ENCODE measurements around the gene NR1H2.
"Not testable (repeated sequence)": the region's sequence is repeated elsewhere in the genome, so short reads cannot be mapped to it uniquely, and the experiment has no call there.

Gene NR1H2

DNA sequence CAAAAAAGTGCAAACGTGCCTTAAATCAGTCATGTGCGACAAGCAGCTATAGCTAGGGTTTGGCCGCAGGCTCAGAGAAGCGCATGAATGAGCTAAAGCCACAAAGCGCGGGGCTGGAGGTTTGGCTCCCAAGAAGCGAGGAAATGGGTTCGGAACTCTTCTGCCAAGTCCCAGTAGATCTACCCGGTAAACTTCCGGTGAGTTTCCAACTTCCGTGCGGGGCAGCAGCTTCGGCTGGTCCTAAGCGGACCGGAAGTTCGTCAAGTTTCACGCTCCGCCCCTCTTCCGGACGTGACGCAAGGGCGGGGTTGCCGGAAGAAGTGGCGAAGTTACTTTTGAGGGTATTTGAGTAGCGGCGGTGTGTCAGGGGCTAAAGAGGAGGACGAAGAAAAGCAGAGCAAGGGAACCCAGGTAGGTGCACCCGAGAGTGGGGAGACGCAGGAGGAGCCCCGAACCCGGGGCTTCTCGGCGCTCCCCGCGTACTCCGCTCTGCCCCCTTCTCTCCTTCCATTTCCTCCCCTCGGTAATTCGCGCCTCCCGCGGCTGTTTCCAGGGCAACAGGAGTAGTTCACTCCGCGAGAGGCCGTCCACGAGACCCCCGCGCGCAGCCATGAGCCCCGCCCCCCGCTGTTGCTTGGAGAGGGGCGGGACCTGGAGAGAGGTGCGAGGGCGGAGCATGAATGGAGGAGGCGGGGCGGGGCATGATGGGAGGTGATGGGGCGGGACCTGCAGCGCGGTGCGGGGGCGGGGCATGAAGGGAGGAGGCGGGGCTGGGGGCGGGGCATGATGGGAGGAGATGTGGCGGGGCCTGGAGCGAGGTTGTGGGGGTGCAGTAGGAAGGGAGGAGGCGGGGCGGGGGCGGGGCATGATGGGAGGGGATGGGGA lies at the start of gene NR1H2:
Gene NR1H2, plus strand, starts transcription at position 292 of the 885 bp plus-strand sequence. CDS start 1,149 bp downstream, outside the sequence.
- TF ChIP-seq, protein P1, sequence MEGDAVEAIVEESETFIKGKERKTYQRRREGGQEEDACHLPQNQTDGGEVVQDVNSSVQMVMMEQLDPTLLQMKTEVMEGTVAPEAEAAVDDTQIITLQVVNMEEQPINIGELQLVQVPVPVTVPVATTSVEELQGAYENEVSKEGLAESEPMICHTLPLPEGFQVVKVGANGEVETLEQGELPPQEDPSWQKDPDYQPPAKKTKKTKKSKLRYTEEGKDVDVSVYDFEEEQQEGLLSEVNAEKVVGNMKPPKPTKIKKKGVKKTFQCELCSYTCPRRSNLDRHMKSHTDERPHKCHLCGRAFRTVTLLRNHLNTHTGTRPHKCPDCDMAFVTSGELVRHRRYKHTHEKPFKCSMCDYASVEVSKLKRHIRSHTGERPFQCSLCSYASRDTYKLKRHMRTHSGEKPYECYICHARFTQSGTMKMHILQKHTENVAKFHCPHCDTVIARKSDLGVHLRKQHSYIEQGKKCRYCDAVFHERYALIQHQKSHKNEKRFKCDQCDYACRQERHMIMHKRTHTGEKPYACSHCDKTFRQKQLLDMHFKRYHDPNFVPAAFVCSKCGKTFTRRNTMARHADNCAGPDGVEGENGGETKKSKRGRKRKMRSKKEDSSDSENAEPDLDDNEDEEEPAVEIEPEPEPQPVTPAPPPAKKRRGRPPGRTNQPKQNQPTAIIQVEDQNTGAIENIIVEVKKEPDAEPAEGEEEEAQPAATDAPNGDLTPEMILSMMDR (IDR thresholded peaks at IDR 0.05; ENCODE audit: insufficient read depth, low read depth, low read length, missing control alignments) = no peak
- H3K4me3 ChIP-seq (ENCODE audit: low read depth, low read length) = peak within 1 kb of the TSS; percentile 100

GRCh38 chr19:50327013-50327412 lies 49.2 kb upstream of the NR1H2 start:
- no peak for DNase-seq (ENCODE audit: low read depth)
- TF ChIP-seq, protein P1 (IDR thresholded peaks at IDR 0.05; ENCODE audit: insufficient read depth, low read depth, low read length, missing control alignments) = no peak
- no peak overlapping the region for H3K4me3 ChIP-seq (ENCODE audit: low read depth, low read length)

More for the DNA sequence above, at the start of gene NR1H2:
- peak; percentile 99 for DNase-seq (ENCODE audit: low read depth)

DNA sequence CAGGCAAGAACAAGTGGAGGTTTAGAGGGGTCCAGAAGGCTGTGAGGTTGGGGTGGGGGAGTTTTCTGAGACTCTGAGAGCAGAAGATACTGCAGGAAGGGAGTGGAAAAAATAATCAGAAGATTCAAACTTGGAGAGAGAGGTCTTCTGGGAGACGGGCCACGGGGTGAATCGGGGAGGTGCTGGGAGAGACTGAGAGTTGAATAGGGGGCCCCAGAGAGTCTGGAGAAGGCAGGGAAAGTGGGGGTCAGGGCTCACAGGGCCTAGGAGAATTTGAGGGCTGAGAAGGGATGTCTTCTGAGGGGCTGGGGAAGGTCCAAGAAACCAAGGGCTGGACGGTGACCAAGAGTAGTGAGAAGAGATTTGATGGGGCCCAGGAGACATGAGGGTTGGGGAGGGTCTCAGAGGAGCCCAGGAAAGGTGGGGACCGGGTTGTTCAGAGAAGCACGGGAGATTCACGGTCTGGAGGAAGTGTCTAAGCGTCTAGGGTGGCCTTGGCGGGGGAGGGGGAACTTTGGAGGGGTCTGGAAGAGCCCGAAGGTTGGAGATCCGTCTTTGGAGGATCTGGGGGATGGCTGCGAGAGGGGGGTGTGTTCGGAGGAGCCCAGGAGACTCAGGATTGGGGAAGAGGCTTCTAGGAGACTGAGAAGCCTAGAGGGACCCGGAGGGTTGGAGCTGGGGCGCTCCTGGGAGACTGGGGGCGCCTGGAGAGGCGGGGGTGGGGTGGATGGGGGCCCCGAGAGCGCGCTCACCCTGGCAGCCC lies 48.6 kb upstream of the NR1H2 start:
- no peak for DNase-seq (ENCODE audit: low read depth)
- H3K4me3 ChIP-seq (ENCODE audit: low read depth, low read length) = peak overlapping the region; percentile 35
- TF ChIP-seq, protein P1 (IDR thresholded peaks at IDR 0.05; ENCODE audit: insufficient read depth, low read depth, low read length, missing control alignments) = no peak

DNA sequence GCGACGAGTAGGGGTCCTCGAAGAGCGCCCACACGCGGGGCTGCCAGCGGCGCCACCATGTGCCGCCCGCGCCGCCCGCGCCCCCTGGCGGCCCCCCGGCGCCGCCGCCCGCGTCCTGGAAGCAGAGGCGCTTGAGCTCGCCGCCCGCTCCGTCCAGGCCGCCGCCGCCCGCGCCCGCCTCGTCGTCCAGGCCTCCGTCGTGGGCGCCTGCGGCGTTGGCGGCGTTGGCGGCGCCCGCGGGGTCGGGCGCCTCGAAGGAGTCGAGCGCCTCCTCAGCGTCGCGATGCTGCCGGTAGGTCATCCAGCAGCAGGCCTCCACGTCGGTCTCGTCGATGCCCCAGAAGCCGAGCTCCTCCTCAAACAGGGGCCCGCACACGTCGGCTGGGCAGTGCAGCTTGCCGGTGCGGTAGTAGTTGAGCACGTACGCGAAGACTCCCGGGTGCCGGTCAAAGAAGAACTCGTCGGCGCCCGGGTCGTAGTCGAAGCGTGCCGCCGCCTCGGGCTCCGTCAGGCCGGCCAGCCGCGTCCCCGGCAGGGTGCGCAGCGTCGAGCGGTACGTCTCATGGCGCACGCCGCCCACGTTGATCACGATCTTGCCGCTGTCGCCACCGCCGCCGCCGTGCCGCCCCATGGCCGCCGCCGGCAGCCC lies 47.9 kb upstream of the NR1H2 start:
- peak overlapping the region; percentile 64 for H3K4me3 ChIP-seq (ENCODE audit: low read depth, low read length)
- TF ChIP-seq, protein P1 (IDR thresholded peaks at IDR 0.05; ENCODE audit: insufficient read depth, low read depth, low read length, missing control alignments) = peak; percentile 39
- peak; percentile 76 for DNase-seq (ENCODE audit: low read depth)

DNA sequence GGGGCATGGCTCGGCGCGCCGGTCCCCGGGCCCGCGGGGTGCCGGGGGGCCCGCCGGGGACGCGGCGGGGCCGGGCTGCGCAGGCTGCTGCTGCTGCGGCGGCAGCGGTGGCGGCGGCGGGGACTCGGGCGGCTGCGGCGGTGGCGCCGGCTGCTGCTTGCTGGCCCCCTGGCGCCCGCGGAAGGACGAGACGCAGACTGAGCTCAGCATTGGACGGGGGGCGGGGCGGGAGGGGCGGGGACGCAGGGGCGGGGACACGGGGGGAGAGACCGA lies 47.4 kb upstream of the NR1H2 start:
- TF ChIP-seq, protein P1 (IDR thresholded peaks at IDR 0.05; ENCODE audit: insufficient read depth, low read depth, low read length, missing control alignments) = no peak
- no peak overlapping the region; the same call in 1 of the 2 replicates for H3K4me3 ChIP-seq (ENCODE audit: low read depth, low read length)
- DNase-seq (ENCODE audit: low read depth) = no peak

DNA sequence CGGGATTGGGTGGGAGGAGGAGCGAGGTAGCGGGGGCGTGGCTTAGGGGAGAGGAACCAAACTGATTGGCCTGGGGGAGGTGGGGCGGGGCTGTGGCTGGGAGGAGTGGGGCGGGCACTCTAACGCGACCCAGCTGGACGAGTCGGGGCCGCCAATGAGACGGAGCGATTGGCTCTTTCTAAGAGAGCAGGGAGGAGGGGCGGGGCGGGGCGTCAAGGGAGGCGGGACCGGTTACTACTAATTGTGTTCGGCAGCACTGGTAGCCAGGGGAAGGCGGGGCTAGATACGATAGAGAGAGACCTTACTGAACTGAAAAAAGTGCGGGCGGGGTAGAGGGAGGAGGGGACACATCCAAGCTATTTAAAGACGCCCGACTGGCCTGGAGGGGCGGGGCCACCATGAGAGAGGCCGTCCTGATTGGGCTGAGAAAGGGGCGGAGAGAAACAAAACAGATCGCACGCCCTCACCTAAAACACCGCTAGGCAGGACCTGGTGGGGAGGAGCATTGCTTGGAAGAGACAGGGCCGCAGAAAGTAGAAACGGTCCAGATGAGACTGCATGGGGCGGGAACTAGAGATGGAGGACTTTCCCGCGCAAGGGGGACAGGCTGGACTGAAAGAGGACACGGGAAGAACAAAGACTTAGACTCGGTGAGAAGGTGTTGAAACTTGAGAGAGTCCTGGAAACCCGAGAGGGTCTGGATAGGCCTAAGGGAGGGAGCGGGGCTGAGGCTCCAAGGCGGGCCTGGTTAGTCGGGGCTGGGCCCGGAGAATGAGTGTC lies 46.9 kb upstream of the NR1H2 start, which contains the start of gene KCNC3:
Gene KCNC3, minus strand, starts transcription at position 232 of the 780 bp plus-strand sequence. CDS start 295 bp downstream, outside the sequence.
- peak within 1 kb of the TSS; percentile 68 for H3K4me3 ChIP-seq (ENCODE audit: low read depth, low read length)
- peak; percentile 99 for DNase-seq (ENCODE audit: low read depth)

DNA sequence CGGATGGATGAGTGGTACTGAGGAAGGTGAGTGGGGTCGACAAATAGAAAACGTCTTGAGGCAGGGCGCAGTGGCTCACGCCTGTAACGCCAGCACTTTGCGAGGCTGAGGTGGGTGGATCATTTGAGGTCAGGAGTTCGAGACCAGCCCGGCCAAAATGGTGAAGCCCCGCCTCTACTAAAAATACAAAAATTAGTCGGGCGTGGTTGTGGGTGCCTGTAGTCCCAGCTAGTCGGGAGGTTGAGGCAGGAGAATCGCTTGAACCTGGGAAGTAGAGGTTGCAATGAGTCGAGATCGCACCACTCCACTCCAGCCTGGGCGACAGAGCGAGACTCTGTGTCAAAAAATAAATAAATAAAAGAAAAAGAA lies 46.3 kb upstream of the NR1H2 start:
- peak overlapping the region; percentile 68 for H3K4me3 ChIP-seq (ENCODE audit: low read depth, low read length)
- not testable (repeated sequence) for DNase-seq (ENCODE audit: low read depth)

More for the DNA sequence above, 46.9 kb upstream of the NR1H2 start, which contains the start of gene KCNC3:
- TF ChIP-seq, protein P1 (IDR thresholded peaks at IDR 0.05; ENCODE audit: insufficient read depth, low read depth, low read length, missing control alignments) = no peak

Data from GM12865 (cell line).